ENCODE results near the gene PARVA. TPM values are rescaled to one million over a fixed set of nuclear protein-coding genes. Genes with fewer than 3 reads are reported as not detected.

PARVA gene
- total and polyA plus RNA-seq, 2 of the 4 experiments (the other 2 are of a cell fraction) = 65.2 to 80.2 TPM

DNA sequence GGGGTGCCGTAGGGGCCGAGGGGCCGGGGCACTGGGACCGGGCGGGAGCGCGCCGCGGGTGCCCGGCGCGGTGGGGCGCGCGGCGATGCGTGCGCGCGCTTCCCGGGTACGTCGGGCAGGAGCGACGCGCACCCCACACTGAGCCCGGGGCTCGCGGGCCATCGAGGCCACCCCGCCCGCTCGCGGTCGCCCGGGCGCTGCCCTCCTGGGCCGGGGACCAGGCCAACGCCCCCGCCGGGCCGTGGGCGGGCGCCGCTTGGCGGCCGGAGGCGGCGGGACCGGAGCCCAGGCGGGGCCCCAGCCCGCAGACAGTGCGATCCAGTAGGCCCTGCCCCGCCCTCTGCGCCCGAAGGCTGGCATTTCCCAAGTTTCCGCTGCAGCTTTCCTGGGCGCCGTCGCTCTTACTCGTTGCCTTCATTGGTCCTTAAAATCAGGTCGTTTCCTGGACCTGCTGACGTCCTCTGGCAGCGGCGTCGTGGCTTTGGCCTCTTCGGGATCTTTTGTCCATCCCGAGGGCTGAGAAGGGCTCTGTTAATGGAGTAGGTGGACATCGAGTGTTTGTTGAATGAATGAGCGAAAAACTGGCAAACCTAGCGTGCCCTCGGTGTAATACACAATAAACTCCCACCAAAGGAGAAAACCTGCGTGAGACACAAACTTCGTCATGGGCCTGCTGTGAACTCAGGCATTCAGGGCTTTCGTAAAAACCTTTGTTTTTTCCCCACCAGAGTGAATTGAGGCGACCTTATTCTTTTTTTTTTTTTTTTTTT is 638 bp downstream of the PARVA start (continued):
- TF ChIP-seq, protein P1, sequence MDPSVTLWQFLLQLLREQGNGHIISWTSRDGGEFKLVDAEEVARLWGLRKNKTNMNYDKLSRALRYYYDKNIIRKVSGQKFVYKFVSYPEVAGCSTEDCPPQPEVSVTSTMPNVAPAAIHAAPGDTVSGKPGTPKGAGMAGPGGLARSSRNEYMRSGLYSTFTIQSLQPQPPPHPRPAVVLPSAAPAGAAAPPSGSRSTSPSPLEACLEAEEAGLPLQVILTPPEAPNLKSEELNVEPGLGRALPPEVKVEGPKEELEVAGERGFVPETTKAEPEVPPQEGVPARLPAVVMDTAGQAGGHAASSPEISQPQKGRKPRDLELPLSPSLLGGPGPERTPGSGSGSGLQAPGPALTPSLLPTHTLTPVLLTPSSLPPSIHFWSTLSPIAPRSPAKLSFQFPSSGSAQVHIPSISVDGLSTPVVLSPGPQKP (IDR thresholded peaks at IDR 0.05; ENCODE audit: borderline replicate concordance, low read depth, low read length) = no peak

DNA sequence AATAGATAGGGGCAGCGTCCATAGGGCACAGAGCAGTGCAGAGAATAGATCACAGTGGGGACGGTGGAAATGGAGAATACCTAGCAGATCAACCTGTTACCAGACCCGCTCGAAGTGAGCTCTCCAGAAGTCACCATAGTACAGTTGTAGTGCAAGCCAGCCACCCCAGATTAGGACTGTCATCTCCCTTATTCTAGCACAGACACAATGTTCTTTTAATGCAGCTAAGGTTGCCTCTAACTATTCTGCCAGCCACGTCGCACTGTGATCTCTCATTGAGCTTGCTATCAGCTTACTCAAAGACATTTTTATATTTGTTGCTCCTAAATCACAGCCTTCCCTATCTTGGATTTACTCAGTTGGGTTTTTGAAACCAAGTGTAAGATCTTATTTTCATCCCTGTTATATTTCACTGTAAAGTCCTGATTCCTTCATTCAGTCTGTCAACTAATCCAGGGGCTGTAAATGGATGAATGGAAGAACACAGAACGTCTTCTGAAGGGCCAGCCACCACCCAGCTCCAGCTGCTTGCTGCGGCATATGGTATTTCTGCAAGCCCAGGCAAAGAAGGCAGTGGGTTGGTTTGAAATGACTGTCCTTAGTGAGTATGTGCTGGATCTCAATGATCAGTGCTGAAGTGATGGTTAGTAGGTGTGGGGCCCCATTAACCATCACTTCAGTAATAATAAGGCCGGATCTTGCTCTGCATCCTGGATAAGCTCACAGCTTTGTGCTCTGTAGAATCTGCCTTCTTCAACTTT is 3.4 kb downstream of the PARVA start:
- H3K79me1 ChIP-seq (ENCODE audit: low read depth in 1 of 2, low read length in 2 of 2) = peaks cover 16 to 79% of the 10 kb centered on the region in 2 experiments
- DNase-seq (no peak), ATAC-seq (ENCODE audit: low read depth) (no peak)
- H2AK9ac ChIP-seq (replicated peaks; ENCODE audit: low read depth, low read length, poor library complexity) = no peak overlapping the region
- H2BK5ac ChIP-seq (ENCODE audit: low read depth, low read length, poor library complexity, severe bottlenecking) = no peak overlapping the region
- no peak for TF ChIP-seq MXI1 (IDR thresholded peaks at IDR 0.05; ENCODE audit: borderline replicate concordance, low read depth, low read length)
- TF ChIP-seq SMC3 (IDR thresholded peaks at IDR 0.05; ENCODE audit: low read depth, low read length) = no peak
- no peak for TF ChIP-seq MAZ (IDR thresholded peaks at IDR 0.05; ENCODE audit: borderline replicate concordance, low read depth, low read length)
- no peak for TF ChIP-seq CEBPB (IDR thresholded peaks at IDR 0.05; ENCODE audit: low read depth, low read length)
- no peak for TF ChIP-seq MAFK (IDR thresholded peaks at IDR 0.05; ENCODE audit: low read depth, low read length)
- TF ChIP-seq, protein P2, sequence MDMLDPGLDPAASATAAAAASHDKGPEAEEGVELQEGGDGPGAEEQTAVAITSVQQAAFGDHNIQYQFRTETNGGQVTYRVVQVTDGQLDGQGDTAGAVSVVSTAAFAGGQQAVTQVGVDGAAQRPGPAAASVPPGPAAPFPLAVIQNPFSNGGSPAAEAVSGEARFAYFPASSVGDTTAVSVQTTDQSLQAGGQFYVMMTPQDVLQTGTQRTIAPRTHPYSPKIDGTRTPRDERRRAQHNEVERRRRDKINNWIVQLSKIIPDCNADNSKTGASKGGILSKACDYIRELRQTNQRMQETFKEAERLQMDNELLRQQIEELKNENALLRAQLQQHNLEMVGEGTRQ (IDR thresholded peaks at IDR 0.05; ENCODE audit: low read depth, low read length) = no peak
- TF ChIP-seq BHLHE40 (IDR thresholded peaks at IDR 0.05; ENCODE audit: low read depth, low read length) = no peak
- TF ChIP-seq NFE2L2 (IDR thresholded peaks at IDR 0.05; ENCODE audit: low read depth, low read length) = no peak
- H3K9me3 ChIP-seq (ENCODE audit: control insufficient read depth, insufficient read depth, low read length) = no peaks in the 10 kb centered on the region
- peak overlapping the region in 1 of 2 experiments; percentile 3; a peak in 1 of 4 replicates for H4K8ac ChIP-seq (ENCODE audit: low read depth in 2 of 2, low read length in 2 of 2)
- no peak overlapping the region for H3K56ac ChIP-seq (ENCODE audit: extremely low read depth, insufficient read depth, low read length)
- H3K4me2 ChIP-seq (ENCODE audit: low read depth, low read length) = no peak overlapping the region; the same call in 1 of the 2 replicates
- H3K27ac ChIP-seq (ENCODE audit: insufficient read depth, low read length) = no peak overlapping the region
- no peak overlapping the region for H3K9ac ChIP-seq (ENCODE audit: low read depth, low read length)
- no peak overlapping the region for H3K4me3 ChIP-seq (ENCODE audit: insufficient read depth, low read depth, low read length)
- H2BK15ac ChIP-seq (ENCODE audit: low read depth, low read length) = no peak overlapping the region
- H4K91ac ChIP-seq (ENCODE audit: insufficient read depth, low read depth, low read length) = no peak overlapping the region
- H3K9me1 ChIP-seq (ENCODE audit: insufficient read depth, low read length) = peaks cover 33% of the 10 kb centered on the region
- dilution Hi-C loops (cut with HindIII; ENCODE audit: low sequenced_read_pairs, unreplicated experiment) = no loop called here
- no peak overlapping the region for H2AFZ ChIP-seq (replicated peaks; ENCODE audit: low read length, poor library complexity)
- WGBS, 2 experiments (ENCODE audit: extremely low coverage in 2 of 2, insufficient read length in 1 of 2) = 91% methylated on average over 4 of the region's 9 CpGs; no CpG with 5 or more reads in 1 of the 2 experiments
- in situ Hi-C loops (cut with MboI; ENCODE audit: low sequenced_read_pairs) = no loop called here
- intact Hi-C loops (cut with micrococcal nuclease) = no loop called here
- H4K20me1 ChIP-seq (ENCODE audit: insufficient read depth, low read length) = peaks cover 67% of the 10 kb centered on the region
- H3K23ac ChIP-seq (ENCODE audit: low read depth, low read length) = peak overlapping the region; percentile 42
- no peak overlapping the region for H3K18ac ChIP-seq (ENCODE audit: low read depth, low read length)
- H3K4me1 ChIP-seq (ENCODE audit: control insufficient read depth, insufficient read depth, low read length) = peaks cover 15% of the 10 kb centered on the region
- no peak overlapping the region for H2BK120ac ChIP-seq (ENCODE audit: low read depth, low read length)
- H3K4ac ChIP-seq (ENCODE audit: low read depth, low read length) = no peak overlapping the region
- H4K5ac ChIP-seq (ENCODE audit: low read depth, low read length) = no peak overlapping the region
- no TSS peak for BruUV-seq (replicated peaks)
- H3K27me3 ChIP-seq (ENCODE audit: control insufficient read depth, insufficient read depth, low read length) = no peaks in the 10 kb centered on the region
- no peak overlapping the region for H2BK20ac ChIP-seq (ENCODE audit: low read depth, low read length)
- H2AK5ac ChIP-seq (ENCODE audit: low read depth, low read length) = peak overlapping the region; percentile 7; the same call in 1 of the 2 replicates
- CTCF ChIA-PET = no interaction called here
- 0 out of 2 replicates have a peak overlapping the region, but pooled peaks have one; percentile 1 for H3K14ac ChIP-seq (replicated peaks; ENCODE audit: low read depth, low read length)
- H3K36me3 ChIP-seq (ENCODE audit: control insufficient read depth, insufficient read depth, low read length) = peaks cover 8% of the 10 kb centered on the region; the same call in 1 of the 2 replicates
- POLR2A ChIA-PET (ENCODE audit: unreplicated experiment) = interaction anchor here (1.2 to 1.4 kb wide), 2 partner anchors 18 to 94 kb away, joined by 3 to 4 read pairs; no protein-coding TSS in a partner anchor
